ENCODE data around the gene DNM1.

DNA sequence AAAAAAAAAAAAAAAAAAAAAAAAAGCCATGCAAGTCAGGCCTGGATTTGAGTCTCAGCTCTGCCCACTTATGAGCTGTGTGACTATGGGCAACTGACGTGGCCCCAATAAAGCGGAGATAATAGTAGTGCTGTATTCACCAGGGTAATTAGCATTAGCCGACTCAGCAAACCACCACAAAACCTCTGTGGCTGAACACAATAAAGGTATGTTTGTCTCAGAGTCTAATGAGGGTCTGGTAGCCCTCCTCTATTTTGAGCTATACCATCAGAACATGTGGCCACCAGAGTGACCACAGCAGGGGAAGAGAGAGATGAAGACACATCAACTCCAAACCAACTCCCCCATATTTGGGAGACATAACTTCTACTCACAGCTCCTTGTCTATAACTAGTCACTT lies 88.8 kb downstream of the DNM1 start:
- no peak for TF ChIP-seq EZH2 (IDR thresholded peaks at IDR 0.05; ENCODE audit: borderline replicate concordance, low read depth, low read length, severe bottlenecking)
- TF ChIP-seq, protein P1, sequence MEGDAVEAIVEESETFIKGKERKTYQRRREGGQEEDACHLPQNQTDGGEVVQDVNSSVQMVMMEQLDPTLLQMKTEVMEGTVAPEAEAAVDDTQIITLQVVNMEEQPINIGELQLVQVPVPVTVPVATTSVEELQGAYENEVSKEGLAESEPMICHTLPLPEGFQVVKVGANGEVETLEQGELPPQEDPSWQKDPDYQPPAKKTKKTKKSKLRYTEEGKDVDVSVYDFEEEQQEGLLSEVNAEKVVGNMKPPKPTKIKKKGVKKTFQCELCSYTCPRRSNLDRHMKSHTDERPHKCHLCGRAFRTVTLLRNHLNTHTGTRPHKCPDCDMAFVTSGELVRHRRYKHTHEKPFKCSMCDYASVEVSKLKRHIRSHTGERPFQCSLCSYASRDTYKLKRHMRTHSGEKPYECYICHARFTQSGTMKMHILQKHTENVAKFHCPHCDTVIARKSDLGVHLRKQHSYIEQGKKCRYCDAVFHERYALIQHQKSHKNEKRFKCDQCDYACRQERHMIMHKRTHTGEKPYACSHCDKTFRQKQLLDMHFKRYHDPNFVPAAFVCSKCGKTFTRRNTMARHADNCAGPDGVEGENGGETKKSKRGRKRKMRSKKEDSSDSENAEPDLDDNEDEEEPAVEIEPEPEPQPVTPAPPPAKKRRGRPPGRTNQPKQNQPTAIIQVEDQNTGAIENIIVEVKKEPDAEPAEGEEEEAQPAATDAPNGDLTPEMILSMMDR (IDR thresholded peaks at IDR 0.05; ENCODE audit: borderline replicate concordance, extremely low read depth, low read length, poor library complexity, severe bottlenecking) = no peak

Measured in DND-41 (cell line).